Muscle of leg (tissue), 11 donors: ENCODE results near the gene GGT6. TPM values are rescaled to one million over a fixed set of nuclear protein-coding genes. Genes with fewer than 3 reads are reported as not detected.

Experiments used
- DNase-seq: peaks from one replicate; pipeline ENCODE4 v3.0.0; 2013
- H3K27ac ChIP-seq: one replicate; pipeline ENCODE4 v1.5.1; 2013; ENCODE audit warnings: mild to moderate bottlenecking, low read length, control low read depth
- H3K27me3 ChIP-seq: one replicate; pipeline ENCODE4 v1.6.1; 2013; ENCODE audit warnings: low read length; ENCODE audit not compliant: control insufficient read depth, insufficient read depth
- H3K36me3 ChIP-seq: one replicate; pipeline ENCODE4 v1.6.1; 2013; ENCODE audit warnings: low read length; ENCODE audit not compliant: control insufficient read depth, insufficient read depth
- H3K4me1 ChIP-seq: one replicate; pipeline ENCODE4 v1.6.1; 2013; ENCODE audit warnings: low read length; ENCODE audit not compliant: control insufficient read depth, insufficient read depth
- H3K4me3 ChIP-seq: one replicate; pipeline ENCODE4 v1.5.1; 2013; ENCODE audit warnings: low read length, control low read depth
- H3K9me3 ChIP-seq: replicated peaks from 2 replicates; pipeline ENCODE4 v1.6.1; 2013; ENCODE audit warnings: low read depth, low read length; ENCODE audit not compliant: control insufficient read depth
- WGBS: methylation state at CpG from one replicate; pipeline ENCODE4 v1.1.5; 2013; ENCODE audit warnings: missing lambda C conversion rate; ENCODE audit not compliant: insufficient coverage; 5-methylcytosine and 5-hydroxymethylcytosine counted together
- polyA plus RNA-seq, 8 donors: library from polyadenylated mRNA; unstranded; fragments of 120-200 nt; gene quantifications; one replicate each; pipeline versions ENCODE4 v1.2.1 to v1.2.3, GENCODE V29; 2013; ENCODE audit warnings: inconsistent platforms in 1 of 8, low replicate concordance in 1 of 8; ENCODE audit not compliant: insufficient read length in 8 of 8, insufficient read depth in 1 of 8
- total RNA-seq: library from RNA; stranded (reverse); fragments of 120-200 nt; gene quantifications from one replicate; pipeline ENCODE4 v1.2.4, GENCODE V29; 2013

GGT6 gene
- total and polyA plus RNA-seq, 9 donors = 0.04 to 3.2 (median 0.10) TPM

GRCh38 chr17:4514206-4514605 is 46.2 kb downstream of the GGT6 start:
- DNase-seq = no peak
- Histone ChIP-seq H3K36me3 (no peaks in the 10 kb centered on the region), H3K4me1 (peaks cover 19% of the 10 kb centered on the region), H3K27ac (no peak overlapping the region), H3K27me3 (no peaks in the 10 kb centered on the region), H3K4me3 (no peak overlapping the region), H3K9me3 (no peaks in the 10 kb centered on the region)
- 67% methylated on average over 2 of the region's 7 CpGs for WGBS

- Histone ChIP-seq H3K27me3 (no peaks in the 10 kb centered on the region), H3K27ac (no peak overlapping the region), H3K4me1 (peaks cover 14% of the 10 kb centered on the region), H3K9me3 (no peaks in the 10 kb centered on the region), H3K4me3 (no peak overlapping the region), H3K36me3 (no peaks in the 10 kb centered on the region)
- WGBS = 76% methylated on average over 24 of the region's 24 CpGs
- no peak for DNase-seq
These were observed 47.0 kb downstream of the GGT6 start for GRCh38 chr17:4513113-4514032.

- Histone ChIP-seq H3K27ac (no peak overlapping the region), H3K36me3 (no peaks in the 10 kb centered on the region)
- no peak for DNase-seq
These were observed 47.9 kb downstream of the GGT6 start for GRCh38 chr17:4512156-4513112.

GRCh38 chr17:4511199-4511932 is 49.0 kb downstream of the GGT6 start:
- Histone ChIP-seq H3K4me1 (peaks cover 11% of the 10 kb centered on the region), H3K27me3 (no peaks in the 10 kb centered on the region), H3K4me3 (no peak overlapping the region), H3K9me3 (no peaks in the 10 kb centered on the region), H3K27ac (no peak overlapping the region), H3K36me3 (no peaks in the 10 kb centered on the region)
- WGBS = 54% methylated on average over 7 of the region's 10 CpGs
- DNase-seq = no peak

More at GRCh38 chr17:4512156-4513112, 47.9 kb downstream of the GGT6 start:
- Histone ChIP-seq H3K9me3 (no peaks in the 10 kb centered on the region), H3K4me3 (no peak overlapping the region), H3K27me3 (no peaks in the 10 kb centered on the region), H3K4me1 (peaks cover 14% of the 10 kb centered on the region)
- WGBS = 85% methylated on average over 24 of the region's 31 CpGs

GRCh38 chr17:4510618-4510941 is 49.8 kb downstream of the GGT6 start:
- no peak for DNase-seq
- Histone ChIP-seq H3K9me3 (no peaks in the 10 kb centered on the region), H3K27me3 (no peaks in the 10 kb centered on the region), H3K4me3 (no peak overlapping the region), H3K36me3 (no peaks in the 10 kb centered on the region), H3K27ac (no peak overlapping the region), H3K4me1 (peaks cover 13% of the 10 kb centered on the region)
- 66% methylated on average over 6 of the region's 11 CpGs for WGBS

GRCh38 chr17:4509923-4510617 is 50.3 kb downstream of the GGT6 start:
- DNase-seq = no peak
- H3K27ac ChIP-seq = no peak overlapping the region
- H3K4me1 ChIP-seq = peaks cover 13% of the 10 kb centered on the region
- 58% methylated on average over 19 of the region's 21 CpGs for WGBS
- H3K4me3 ChIP-seq = no peak overlapping the region
- no peaks in the 10 kb centered on the region for H3K9me3 ChIP-seq
- no peaks in the 10 kb centered on the region for H3K36me3 ChIP-seq
- H3K27me3 ChIP-seq = peaks cover under 1% of the 10 kb centered on the region

- DNase-seq = no peak
- Histone ChIP-seq H3K36me3 (no peaks in the 10 kb centered on the region), H3K27me3 (peaks cover 7% of the 10 kb centered on the region), H3K4me3 (no peak overlapping the region), H3K27ac (no peak overlapping the region), H3K9me3 (no peaks in the 10 kb centered on the region), H3K4me1 (peaks cover 16% of the 10 kb centered on the region)
- WGBS = 52% methylated on average over 8 of the region's 8 CpGs
These were observed 51.0 kb downstream of the GGT6 start for GRCh38 chr17:4509401-4509800.

- 91% methylated on average over 2 of the region's 3 CpGs for WGBS
- Histone ChIP-seq H3K36me3 (no peaks in the 10 kb centered on the region), H3K4me3 (no peak overlapping the region), H3K27ac (no peak overlapping the region), H3K27me3 (peaks cover 8% of the 10 kb centered on the region), H3K9me3 (no peaks in the 10 kb centered on the region), H3K4me1 (peaks cover 20% of the 10 kb centered on the region)
- no peak for DNase-seq
These were observed 52.2 kb downstream of the GGT6 start for GRCh38 chr17:4508207-4508606.

GRCh38 chr17:4507361-4508111 is 52.8 kb downstream of the GGT6 start:
- H3K4me1 ChIP-seq = peaks cover 20% of the 10 kb centered on the region

More at GRCh38 chr17:4507361-4508111, 52.8 kb downstream of the GGT6 start:
- Histone ChIP-seq H3K27ac (no peak overlapping the region), H3K36me3 (no peaks in the 10 kb centered on the region), H3K9me3 (no peaks in the 10 kb centered on the region), H3K4me3 (no peak overlapping the region), H3K27me3 (peaks cover 15% of the 10 kb centered on the region)
- 64% methylated on average over 8 of the region's 8 CpGs for WGBS
- no peak for DNase-seq
